ENCODE data around the gene SLC39A7. TPM values are rescaled to one million over a fixed set of nuclear protein-coding genes. Genes with fewer than 3 reads are reported as not detected.

The SLC39A7 gene
- total and polyA plus RNA-seq, 2 of the 13 experiments (the other 11 are each of a cell fraction or from before 2014, with no cell fraction given), result 142 to 229 TPM

- no peaks in the 10 kb centered on the region; a peak in 1 of 5 replicates for H3K27me3 ChIP-seq (ENCODE audit: control insufficient read depth in 1 of 2, insufficient read depth in 2 of 2, low read length in 2 of 2)
- CTCF ChIA-PET (ENCODE audit: low intra/inter-chr PET ratio, low total read pairs), result no interaction called here
- H3K79me2 ChIP-seq (ENCODE audit: insufficient read depth, low read length), result no peaks in the 10 kb centered on the region
- no peak for FAIRE-seq
- BruUV-seq (replicated peaks), result no TSS peak
- H3K27ac ChIP-seq (ENCODE audit: extremely low read length, insufficient read depth, low read length), result no peak overlapping the region
- H3K4me2 ChIP-seq (ENCODE audit: low read depth, low read length), result no peak overlapping the region
- no peaks in the 10 kb centered on the region for H3K36me3 ChIP-seq (replicated peaks in 1 of 2; ENCODE audit: control insufficient read depth in 1 of 2, insufficient read depth in 2 of 2, low read length in 2 of 2)
- peaks cover 11% of the 10 kb centered on the region; the same call in 1 of the 2 replicates for H3K9me3 ChIP-seq (ENCODE audit: low read length)
- H3K4me1 ChIP-seq (ENCODE audit: insufficient read depth, low read length), result peaks cover 35% of the 10 kb centered on the region
- no peak for TF ChIP-seq NFKBIZ (CRISPR knock-in tag; IDR thresholded peaks at IDR 0.05)
- no peak for TF ChIP-seq ZSCAN22 (CRISPR knock-in tag; IDR thresholded peaks at IDR 0.05)
- TF ChIP-seq CENPBD1 (CRISPR knock-in tag; IDR thresholded peaks at IDR 0.05; ENCODE audit: borderline replicate concordance, low read depth), result no peak
- TF ChIP-seq ZNF280D (CRISPR knock-in tag; IDR thresholded peaks at IDR 0.05), result no peak
- no peak for TF ChIP-seq CBX5 (CRISPR knock-in tag; IDR thresholded peaks at IDR 0.05; ENCODE audit: borderline replicate concordance)
- no peak for TF ChIP-seq FOXO1 (CRISPR knock-in tag; IDR thresholded peaks at IDR 0.05)
- no peak for TF ChIP-seq SRSF1 (optimal IDR thresholded peaks at IDR 0.05; ENCODE audit: low read depth, low read length)
- TF ChIP-seq MAFG (CRISPR knock-in tag; IDR thresholded peaks at IDR 0.05), result no peak
- no peak for TF ChIP-seq TEAD2 (CRISPR knock-in tag; IDR thresholded peaks at IDR 0.05)
- no peak for TF ChIP-seq HOXD1 (CRISPR knock-in tag; IDR thresholded peaks at IDR 0.05)
- TF ChIP-seq ZNF761 (CRISPR knock-in tag; conservative IDR thresholded peaks at IDR 0.05), result no peak
- TF ChIP-seq ZNF580 (CRISPR knock-in tag; IDR thresholded peaks at IDR 0.05; ENCODE audit: borderline replicate concordance, low read depth), result no peak
- no peak for TF ChIP-seq GTF2F1 (IDR thresholded peaks at IDR 0.05; ENCODE audit: low read length)
- no peak for TF ChIP-seq SP5 (CRISPR knock-in tag; IDR thresholded peaks at IDR 0.05; ENCODE audit: borderline replicate concordance, low read depth)
- no peak for TF ChIP-seq ZNF446 (CRISPR knock-in tag; IDR thresholded peaks at IDR 0.05)
- POLR2A ChIA-PET, result no interaction called here
- H3K4me3 ChIP-seq (replicated peaks in 1 of 3; ENCODE audit: insufficient read depth in 1 of 3, low read depth in 2 of 3, low read length in 3 of 3), result no peak overlapping the region
- no peak for ATAC-seq
- H3K9ac ChIP-seq (ENCODE audit: insufficient read depth, low read depth, low read length), result no peak overlapping the region
- in situ Hi-C loops (cut with HindIII; ENCODE audit: extremely low pct_ligation_motif_present, low pct_unique_long_range_greater_than_20kb), result no loop called here
- 65% methylated on average over 4 of the region's 4 CpGs for WGBS (ENCODE audit: low lambda C conversion rate)
- H2AFZ ChIP-seq (ENCODE audit: low read length), result no peak overlapping the region
- intact Hi-C loops (cut with micrococcal nuclease; ENCODE audit: unreplicated experiment), result no loop called here
- H4K20me1 ChIP-seq (ENCODE audit: insufficient read depth, low read length), result no peaks in the 10 kb centered on the region
- DNase-seq (ENCODE audit: low spot score), result no peak
Measured at GRCh38 chr6:33154349-33154748, 46.3 kb upstream of the SLC39A7 start.
